Nephron (organoid): ENCODE data around the gene LRRTM2.
A peak's percentile ranks its signal among the peaks of the same experiment; 100 is the strongest.

Source experiments
- H3K27ac Mint-ChIP-seq, 3 experiments: 2 replicates each; pipeline ENCODE4 v1.8.0; 2020; ENCODE audit warnings: mixed read lengths in 3 of 3, mild to moderate bottlenecking in 2 of 3, moderate library complexity in 1 of 3
- H3K27me3 Mint-ChIP-seq: 2 replicates; pipeline ENCODE4 v1.8.0; 2021; ENCODE audit warnings: low read depth, mild to moderate bottlenecking, moderate library complexity, mixed read lengths
- H3K36me3 Mint-ChIP-seq: 2 replicates; pipeline ENCODE4 v1.8.0; 2020; ENCODE audit warnings: low read depth, mixed read lengths
- H3K4me1 Mint-ChIP-seq: 2 replicates; pipeline ENCODE4 v1.8.0; 2020; ENCODE audit warnings: mixed read lengths
- H3K4me3 Mint-ChIP-seq, 3 experiments: 2 replicates each; pipeline ENCODE4 v1.8.0; 2020; ENCODE audit warnings: mild to moderate bottlenecking in 3 of 3, mixed read lengths in 3 of 3, moderate library complexity in 2 of 3
- H3K9me3 Mint-ChIP-seq: 2 replicates; pipeline ENCODE4 v1.8.0; 2020; ENCODE audit warnings: mixed read lengths
- TF ChIP-seq, protein P1 (sequence below), 3 experiments: fragments of 200-600 bp; sonication (generic); IDR thresholded peaks; one replicate each; pipeline ENCODE4 v1.5.0; 2021; ENCODE audit warnings: antibody characterized with exemption in 3 of 3; ENCODE audit not compliant: unreplicated experiment in 3 of 3

Gene LRRTM2

DNA sequence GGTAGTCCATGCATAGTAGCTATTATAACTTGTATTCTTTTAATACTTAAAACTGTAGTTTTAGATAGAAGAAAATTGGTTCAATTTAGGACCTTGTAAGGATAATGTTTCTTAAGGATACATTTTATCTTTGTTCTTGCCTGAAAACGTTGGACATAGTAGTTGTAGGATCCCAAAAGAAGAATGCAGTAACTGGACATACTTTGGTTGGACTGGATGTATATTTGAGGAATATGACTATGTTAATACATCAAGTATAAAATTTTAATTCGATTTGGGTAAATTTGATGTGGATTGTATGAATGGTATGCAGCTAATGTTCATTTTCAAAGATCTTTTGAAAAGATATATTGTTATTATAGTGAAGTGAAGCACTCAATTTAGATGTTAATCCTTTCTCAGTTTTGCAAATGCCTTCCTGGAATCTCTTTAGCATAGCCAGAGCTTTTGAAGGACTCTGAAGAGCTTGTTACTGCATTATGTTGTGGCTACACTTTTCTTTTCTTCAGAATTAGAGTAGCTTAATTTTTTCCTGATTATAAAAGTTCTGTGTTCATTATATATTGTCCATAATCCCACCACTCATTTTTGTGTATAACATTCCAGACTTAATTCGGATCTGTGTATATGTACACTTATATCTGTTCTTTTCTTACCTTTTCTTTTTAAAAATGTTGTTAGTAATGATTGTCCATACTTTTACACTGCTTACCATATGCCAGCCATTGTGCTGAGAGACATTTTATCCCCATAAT is 41.2 kb downstream of the LRRTM2 start:
- H3K9me3 Mint-ChIP-seq = no peaks in the 10 kb centered on the region
- H3K36me3 Mint-ChIP-seq = peaks cover 33% of the 10 kb centered on the region
- H3K27me3 Mint-ChIP-seq = no peaks in the 10 kb centered on the region
- H3K27ac Mint-ChIP-seq = no peak overlapping the region
- TF ChIP-seq, protein P1, sequence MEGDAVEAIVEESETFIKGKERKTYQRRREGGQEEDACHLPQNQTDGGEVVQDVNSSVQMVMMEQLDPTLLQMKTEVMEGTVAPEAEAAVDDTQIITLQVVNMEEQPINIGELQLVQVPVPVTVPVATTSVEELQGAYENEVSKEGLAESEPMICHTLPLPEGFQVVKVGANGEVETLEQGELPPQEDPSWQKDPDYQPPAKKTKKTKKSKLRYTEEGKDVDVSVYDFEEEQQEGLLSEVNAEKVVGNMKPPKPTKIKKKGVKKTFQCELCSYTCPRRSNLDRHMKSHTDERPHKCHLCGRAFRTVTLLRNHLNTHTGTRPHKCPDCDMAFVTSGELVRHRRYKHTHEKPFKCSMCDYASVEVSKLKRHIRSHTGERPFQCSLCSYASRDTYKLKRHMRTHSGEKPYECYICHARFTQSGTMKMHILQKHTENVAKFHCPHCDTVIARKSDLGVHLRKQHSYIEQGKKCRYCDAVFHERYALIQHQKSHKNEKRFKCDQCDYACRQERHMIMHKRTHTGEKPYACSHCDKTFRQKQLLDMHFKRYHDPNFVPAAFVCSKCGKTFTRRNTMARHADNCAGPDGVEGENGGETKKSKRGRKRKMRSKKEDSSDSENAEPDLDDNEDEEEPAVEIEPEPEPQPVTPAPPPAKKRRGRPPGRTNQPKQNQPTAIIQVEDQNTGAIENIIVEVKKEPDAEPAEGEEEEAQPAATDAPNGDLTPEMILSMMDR (IDR thresholded peaks at IDR 0.05; ENCODE audit: unreplicated experiment in 3 of 3) = no peak
- no peak overlapping the region for H3K4me3 Mint-ChIP-seq
- H3K4me1 Mint-ChIP-seq = peaks cover 31% of the 10 kb centered on the region

DNA sequence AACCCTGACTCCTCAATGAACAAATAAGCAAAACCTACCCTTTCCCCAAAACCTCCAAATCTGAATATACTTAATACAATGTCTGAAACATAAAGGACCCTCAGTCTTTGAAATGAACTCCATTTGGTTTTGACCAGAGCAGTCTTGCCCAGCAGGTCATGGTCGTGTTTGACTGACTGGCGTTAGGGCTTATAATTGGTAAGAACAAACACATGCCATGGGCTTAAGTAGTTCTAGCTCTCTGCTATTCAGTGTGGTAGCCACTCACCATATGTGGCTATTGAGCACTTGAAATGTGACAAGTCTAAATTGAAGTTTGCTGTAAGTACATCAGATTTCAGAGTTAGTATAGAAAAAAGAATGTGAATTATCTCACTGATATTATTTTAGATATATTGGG is 42.1 kb downstream of the LRRTM2 start:
- H3K27ac Mint-ChIP-seq = no peak overlapping the region
- no peaks in the 10 kb centered on the region for H3K27me3 Mint-ChIP-seq
- H3K4me3 Mint-ChIP-seq = no peak overlapping the region
- H3K4me1 Mint-ChIP-seq = peaks cover 28% of the 10 kb centered on the region
- H3K9me3 Mint-ChIP-seq = no peaks in the 10 kb centered on the region
- H3K36me3 Mint-ChIP-seq = peaks cover 42% of the 10 kb centered on the region
- TF ChIP-seq, protein P1 (IDR thresholded peaks at IDR 0.05; ENCODE audit: unreplicated experiment in 3 of 3) = no peak

DNA sequence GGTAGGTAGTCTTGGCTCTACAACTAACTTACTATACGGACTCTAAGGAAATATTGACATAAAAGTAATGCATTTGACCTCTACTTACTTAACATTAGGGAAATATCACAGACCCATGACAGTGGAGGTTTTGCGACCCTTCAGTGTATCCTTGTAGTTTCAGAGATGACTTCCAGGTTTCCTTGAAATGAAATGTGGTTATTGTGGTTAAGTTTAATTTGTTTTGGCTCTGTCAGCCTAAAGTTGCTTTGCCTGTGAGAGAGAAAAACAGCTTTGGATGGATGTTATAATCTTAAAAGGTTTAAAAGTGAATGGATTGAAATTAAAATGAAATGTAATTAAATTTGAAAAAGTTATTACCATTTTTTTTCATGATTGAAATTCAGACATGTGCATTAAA is 42.9 kb downstream of the LRRTM2 start:
- Mint-ChIP-seq H3K4me1 (peaks cover 27% of the 10 kb centered on the region), H3K4me3 (no peak overlapping the region), H3K27me3 (no peaks in the 10 kb centered on the region), H3K36me3 (peaks cover 50% of the 10 kb centered on the region), H3K9me3 (no peaks in the 10 kb centered on the region), H3K27ac (no peak overlapping the region)
- TF ChIP-seq, protein P1 (IDR thresholded peaks at IDR 0.05; ENCODE audit: unreplicated experiment in 3 of 3) = no peak

DNA sequence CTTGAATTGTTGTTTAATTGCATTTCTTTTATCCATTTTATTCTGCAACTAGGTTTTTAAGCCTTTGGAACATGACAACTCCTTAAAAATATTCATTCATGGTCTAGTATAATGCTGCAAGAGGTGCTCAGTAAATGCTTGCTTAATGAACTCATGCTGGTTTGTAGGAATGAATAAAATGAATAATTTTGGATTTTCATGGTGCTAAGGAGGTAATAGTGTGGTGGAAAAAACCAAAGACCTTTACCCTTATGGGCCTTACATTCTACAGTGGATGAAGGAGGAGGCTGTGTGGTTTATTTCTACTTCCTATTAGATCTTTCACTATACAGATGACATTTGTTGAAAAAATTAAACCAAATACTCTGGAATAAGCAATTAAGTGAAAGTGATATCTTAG is 43.4 kb downstream of the LRRTM2 start:
- Mint-ChIP-seq H3K9me3 (no peaks in the 10 kb centered on the region), H3K27ac (peak overlapping the region in 1 of 3 experiments; percentile 3), H3K4me3 (no peak overlapping the region), H3K27me3 (no peaks in the 10 kb centered on the region), H3K36me3 (peaks cover 55% of the 10 kb centered on the region), H3K4me1 (peaks cover 27% of the 10 kb centered on the region)
- TF ChIP-seq, protein P1 (IDR thresholded peaks at IDR 0.05; ENCODE audit: unreplicated experiment in 3 of 3) = no peak

DNA sequence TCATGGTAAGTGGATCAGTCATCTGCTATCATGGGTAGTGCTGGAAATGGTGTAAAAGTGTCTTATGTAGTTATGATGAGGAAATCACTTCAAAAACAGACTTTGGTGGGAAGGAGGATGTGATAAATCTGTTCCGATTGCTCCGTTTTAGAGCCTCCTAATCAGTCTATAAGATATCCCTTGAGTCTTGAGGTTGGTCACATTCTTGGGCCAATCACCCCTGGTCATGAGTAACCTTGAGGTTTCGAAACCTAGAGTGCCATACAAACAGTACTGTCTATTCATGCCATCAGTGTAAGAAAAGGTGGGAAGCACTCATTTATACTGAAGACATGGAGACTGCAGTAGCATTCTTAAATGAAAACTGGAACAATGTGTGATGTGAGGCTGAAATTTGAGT is 45.8 kb downstream of the LRRTM2 start:
- TF ChIP-seq, protein P1 (IDR thresholded peaks at IDR 0.05; ENCODE audit: unreplicated experiment in 3 of 3) = no peak
- H3K27me3 Mint-ChIP-seq = no peaks in the 10 kb centered on the region
- no peaks in the 10 kb centered on the region for H3K9me3 Mint-ChIP-seq
- peaks cover 63% of the 10 kb centered on the region for H3K36me3 Mint-ChIP-seq
- H3K4me1 Mint-ChIP-seq = peaks cover 22% of the 10 kb centered on the region
- peak overlapping the region in 1 of 3 experiments; percentile 36 for H3K27ac Mint-ChIP-seq
- no peak overlapping the region for H3K4me3 Mint-ChIP-seq

DNA sequence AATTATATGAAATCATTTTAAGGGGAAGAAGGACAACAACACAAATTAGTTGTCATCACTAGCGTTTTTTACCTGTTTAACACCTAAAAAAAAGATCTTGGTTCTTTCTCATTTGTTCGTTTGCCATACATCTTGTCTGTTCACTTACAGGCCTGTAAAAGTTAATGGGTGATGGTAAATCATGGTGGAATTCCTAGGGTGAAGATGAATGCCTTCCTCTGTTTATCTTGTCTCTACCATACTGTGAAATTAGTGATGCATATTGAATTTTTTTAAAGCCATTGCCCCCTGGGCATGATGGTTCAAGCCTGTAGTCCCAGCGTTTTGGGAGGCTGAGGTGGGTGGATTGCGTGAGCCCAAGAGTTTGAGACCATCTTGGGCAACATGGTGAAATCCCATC is 46.6 kb downstream of the LRRTM2 start:
- TF ChIP-seq, protein P1 (IDR thresholded peaks at IDR 0.05; ENCODE audit: unreplicated experiment in 3 of 3) = no peak
- Mint-ChIP-seq H3K27ac (no peak overlapping the region), H3K4me1 (peaks cover 21% of the 10 kb centered on the region), H3K4me3 (no peak overlapping the region), H3K36me3 (peaks cover 66% of the 10 kb centered on the region), H3K27me3 (no peaks in the 10 kb centered on the region), H3K9me3 (no peaks in the 10 kb centered on the region)
